Fibroblast of skin of right biceps (primary cell): ENCODE measurements around the gene RBBP9.
"Not testable (repeated sequence)": the region's sequence is repeated elsewhere in the genome, so short reads cannot be mapped to it uniquely, and the experiment has no call there.

Experiments used
- DNase-seq: peaks from one replicate; pipeline ENCODE4 v3.0.0-alpha.2; 2013

The RBBP9 gene

GRCh38 chr20:18496740-18497592, at the start of gene RBBP9:
Gene RBBP9 (minus strand): TSS chr20:18497225. CDS start chr20:18497167, 58 bp downstream.
- DNase-seq, result peak; percentile 81

- no peak for DNase-seq
These were observed 48.5 kb upstream of the RBBP9 start for GRCh38 chr20:18545566-18545965.

GRCh38 chr20:18543932-18544331, 46.9 kb upstream of the RBBP9 start:
- no peak for DNase-seq

GRCh38 chr20:18543216-18543615, 46.2 kb upstream of the RBBP9 start:
- no peak for DNase-seq

GRCh38 chr20:18541741-18542140, 44.7 kb upstream of the RBBP9 start:
- no peak for DNase-seq

GRCh38 chr20:18537651-18538050, 40.6 kb upstream of the RBBP9 start:
- peak; percentile 6 for DNase-seq

GRCh38 chr20:18533978-18534644, 37.1 kb upstream of the RBBP9 start:
- DNase-seq, result no peak

DNA sequence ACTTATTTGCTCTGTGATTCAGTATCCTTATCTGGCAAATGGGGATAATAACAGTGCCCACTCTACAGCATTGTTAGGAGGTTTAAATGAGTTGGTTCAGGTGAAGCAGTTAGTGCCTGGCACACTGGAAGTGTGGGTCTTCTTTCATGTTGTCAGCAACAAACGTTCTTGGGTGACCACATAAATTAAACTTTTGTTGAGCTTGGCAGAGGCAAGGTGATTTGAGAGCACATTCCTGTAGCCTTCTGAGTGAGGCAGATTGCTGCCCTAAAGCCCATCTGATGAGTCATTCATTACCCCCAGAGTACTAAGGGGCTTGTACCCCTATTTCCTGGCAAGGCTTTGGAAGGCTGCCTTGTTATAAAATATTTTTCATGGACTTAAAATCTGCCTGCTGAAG, 36.5 kb upstream of the RBBP9 start:
- DNase-seq, result no peak

GRCh38 chr20:18532626-18533025, 35.6 kb upstream of the RBBP9 start:
- no peak for DNase-seq

DNA sequence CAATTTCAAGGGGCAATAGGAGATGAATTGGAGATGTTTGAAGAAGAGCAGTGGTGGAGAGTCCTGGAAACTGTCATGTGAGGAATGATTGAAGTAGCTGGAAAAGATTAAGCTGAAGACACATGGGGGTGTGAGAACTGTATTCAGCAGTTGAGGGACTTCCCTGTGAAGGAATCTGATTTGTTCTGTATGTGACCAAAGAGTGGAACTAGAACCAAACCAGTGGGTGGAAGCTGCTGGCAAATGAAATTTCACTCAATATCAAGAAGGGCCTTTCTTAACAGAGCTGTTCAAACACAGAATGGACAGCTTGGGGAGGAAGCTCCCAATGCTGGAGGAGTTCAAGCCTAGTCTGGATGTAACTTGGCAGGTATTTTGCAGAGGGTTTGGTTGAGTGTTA, 32.0 kb upstream of the RBBP9 start:
- no peak for DNase-seq

- DNase-seq, result peak; percentile 39
These were observed 30.8 kb upstream of the RBBP9 start for GRCh38 chr20:18527836-18528235.

DNA sequence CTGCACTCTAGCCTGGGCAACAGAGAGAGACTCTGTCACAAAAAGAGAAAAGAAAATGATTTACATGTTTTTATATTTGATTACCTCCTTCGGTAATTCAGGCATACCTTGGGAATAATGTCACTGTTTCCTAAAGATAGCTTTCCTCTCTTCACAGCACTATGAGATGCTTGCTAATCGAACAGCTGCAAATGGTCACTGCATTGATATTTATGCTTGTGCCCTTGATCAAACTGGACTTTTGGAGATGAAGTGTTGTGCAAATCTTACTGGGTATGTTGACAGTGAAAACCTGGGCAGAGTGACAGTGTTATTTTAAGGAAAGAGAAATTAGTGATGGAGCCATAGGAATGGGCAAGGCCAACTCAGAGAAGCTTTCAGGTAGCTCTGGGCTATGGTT, 30.3 kb upstream of the RBBP9 start:
- no peak for DNase-seq

- DNase-seq, result not testable (repeated sequence)
These were observed 29.7 kb upstream of the RBBP9 start for GRCh38 chr20:18526761-18527160.

- DNase-seq, result peak; percentile 69
These were observed 27.6 kb upstream of the RBBP9 start for GRCh38 chr20:18524646-18525045.

GRCh38 chr20:18523066-18523465, 26.0 kb upstream of the RBBP9 start:
- DNase-seq, result no peak

DNA sequence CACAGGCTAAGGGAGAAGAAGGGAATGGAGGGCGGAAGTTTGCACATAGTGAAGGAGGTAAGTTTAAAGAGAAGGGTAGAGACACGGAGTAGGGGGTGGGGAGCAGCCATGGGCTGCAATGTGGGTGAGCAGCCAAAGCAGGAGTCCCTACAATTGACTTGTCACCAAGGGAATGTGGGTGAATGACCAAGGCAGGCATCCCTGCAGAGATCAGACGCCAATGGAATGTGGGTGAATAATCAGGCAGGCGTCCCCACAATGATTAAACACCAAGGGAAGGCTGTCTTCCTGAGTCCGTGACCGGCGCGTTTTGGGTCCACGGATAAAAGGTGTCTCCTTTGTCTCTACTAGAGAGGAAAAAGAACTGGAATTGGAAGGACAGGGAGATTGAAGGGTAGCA, 25.0 kb upstream of the RBBP9 start:
- DNase-seq, result peak; percentile 30

GRCh38 chr20:18515973-18516372, 18.9 kb upstream of the RBBP9 start:
- no peak for DNase-seq

GRCh38 chr20:18514127-18514526, 17.1 kb upstream of the RBBP9 start:
- DNase-seq, result no peak

- DNase-seq, result no peak
These were observed 16.2 kb upstream of the RBBP9 start for GRCh38 chr20:18513208-18513607.

GRCh38 chr20:18511571-18511970, 14.5 kb upstream of the RBBP9 start:
- DNase-seq, result no peak

GRCh38 chr20:18507218-18508191, 10.5 kb upstream of the RBBP9 start, which contains the start of gene SEC23B:
Gene SEC23B (plus strand): TSS chr20:18507940. CDS start chr20:18510836, 2,896 bp downstream.
- peak; percentile 96 for DNase-seq

GRCh38 chr20:18506744-18507143, 9.7 kb upstream of the RBBP9 start:
- DNase-seq, result no peak

DNA sequence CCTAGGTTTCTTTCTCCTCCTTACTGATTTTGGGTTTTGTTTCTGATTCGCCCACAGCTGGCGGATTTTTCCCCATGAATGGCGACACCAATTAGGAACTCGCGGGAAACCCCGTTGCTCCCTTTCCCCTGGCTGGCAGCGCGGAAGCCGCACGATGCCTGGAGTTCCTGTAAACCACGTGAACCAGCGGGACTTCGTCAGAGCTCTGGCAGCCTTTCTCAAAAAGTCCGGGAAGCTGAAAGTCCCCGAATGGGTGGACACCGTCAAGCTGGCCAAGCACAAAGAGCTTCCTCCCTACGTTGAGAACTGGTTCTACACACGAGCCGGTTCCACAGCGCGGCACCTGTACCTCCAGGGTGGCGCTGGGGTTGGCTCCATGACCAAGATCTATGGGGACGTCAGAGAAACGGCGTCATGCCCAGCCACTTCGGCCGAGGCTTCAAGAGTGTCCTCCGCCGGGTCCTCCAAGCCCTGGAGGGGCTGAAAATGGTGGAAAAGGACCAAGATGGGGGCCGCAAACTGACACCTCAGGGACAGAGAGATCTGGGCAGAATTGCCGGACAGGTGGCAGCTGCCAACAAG, 7.5 kb upstream of the RBBP9 start:
- peak; percentile 17 for DNase-seq
